Mesenteric fat pad (tissue), 1 donor: ENCODE measurements around the gene PALM3. TPM values are rescaled to one million over a fixed set of nuclear protein-coding genes. Genes with fewer than 3 reads are reported as not detected.

ENCODE experiments used
- DNase-seq: peaks from one replicate; pipeline ENCODE4 v3.0.0-alpha.2; 2020; ENCODE audit warnings: low spot score
- long read RNA-seq: library from polyadenylated mRNA; unstranded; transcript quantifications from one replicate; pipeline ENCODE4 v2.0.0, GENCODE V29; 2020
- total RNA-seq: library from RNA; stranded (reverse); fragmentation: NEBNext Ultra II Directional; extraction: Animal tissue kit (Norgen Biotek cat#: 25700); gene quantifications from one replicate; pipeline ENCODE4 v1.2.1, GENCODE V29; 2021
- donor health status: DM: yes; HTN: yes; CAD: no.

PALM3 gene
- not detected for total RNA-seq
- long read RNA-seq = 0 reads

- DNase-seq = no peak
These were observed at the start of gene PALM3 for GRCh38 chr19:14061751-14062557. Gene PALM3, minus strand, starts transcription at chr19:14062076. Its CDS starts 96 bp downstream, at chr19:14061980.

GRCh38 chr19:14111486-14111885, 49.6 kb upstream of the PALM3 start:
- DNase-seq = no peak

GRCh38 chr19:14110650-14111049, 48.8 kb upstream of the PALM3 start:
- DNase-seq = no peak

GRCh38 chr19:14107581-14108461, 45.9 kb upstream of the PALM3 start:
- no peak for DNase-seq

GRCh38 chr19:14106840-14107239, 45.0 kb upstream of the PALM3 start:
- no peak for DNase-seq

- no peak for DNase-seq
These were observed 43.8 kb upstream of the PALM3 start for GRCh38 chr19:14105680-14106079.

- no peak for DNase-seq
These were observed 41.4 kb upstream of the PALM3 start for GRCh38 chr19:14103310-14103709.

- no peak for DNase-seq
These were observed 40.9 kb upstream of the PALM3 start for GRCh38 chr19:14102756-14103155.

GRCh38 chr19:14102102-14102696, 40.3 kb upstream of the PALM3 start:
- no peak for DNase-seq

GRCh38 chr19:14101003-14101545, 39.2 kb upstream of the PALM3 start:
- no peak for DNase-seq

- DNase-seq = no peak
These were observed 35.8 kb upstream of the PALM3 start for GRCh38 chr19:14097532-14098151.

- DNase-seq = no peak
These were observed 34.6 kb upstream of the PALM3 start for GRCh38 chr19:14096272-14096992.

GRCh38 chr19:14094854-14095253, 33.0 kb upstream of the PALM3 start:
- DNase-seq = no peak

- no peak for DNase-seq
These were observed 31.4 kb upstream of the PALM3 start for GRCh38 chr19:14093117-14093823.

- DNase-seq = no peak
These were observed 30.1 kb upstream of the PALM3 start for GRCh38 chr19:14091813-14092462.

GRCh38 chr19:14091081-14091812, 29.4 kb upstream of the PALM3 start:
- no peak for DNase-seq

GRCh38 chr19:14090509-14091080, 28.7 kb upstream of the PALM3 start, which contains the start of gene SAMD1:
Gene SAMD1, minus strand, starts transcription at chr19:14090751.
- DNase-seq = no peak
